H7 (cell line): ENCODE data around the gene FGD5. TPM values are rescaled to one million over a fixed set of nuclear protein-coding genes. Genes with fewer than 3 reads are reported as not detected.

Experiments
- DNase-seq: peaks from one replicate; pipeline ENCODE4 v3.0.0; 2012
- H3K27me3 ChIP-seq: 2 replicates; pipeline ENCODE4 v1.6.0; 2011; ENCODE audit warnings: mild to moderate bottlenecking, low read length; ENCODE audit not compliant: control insufficient read depth, insufficient read depth
- H3K36me3 ChIP-seq: replicated peaks from 2 replicates; pipeline ENCODE4 v1.5.1; 2011; ENCODE audit warnings: low read length; ENCODE audit not compliant: control insufficient read depth, insufficient read depth
- H3K4me3 ChIP-seq: 2 replicates; pipeline ENCODE4 v1.5.1; 2011; ENCODE audit warnings: low read depth, mild to moderate bottlenecking, control low read depth, low read length, moderate library complexity; ENCODE audit not compliant: insufficient read depth
- total RNA-seq: library from RNA; depleted of rRNA; stranded (reverse); fragments of >200 nt; shearing (Covaris generic); gene quantifications from 2 replicates; pipeline ENCODE4 v1.2.3, GENCODE V29; 2014; rRNA removed

The FGD5 gene
- total RNA-seq, 1 experiment from 2014 or later: 19.8 TPM

DNA sequence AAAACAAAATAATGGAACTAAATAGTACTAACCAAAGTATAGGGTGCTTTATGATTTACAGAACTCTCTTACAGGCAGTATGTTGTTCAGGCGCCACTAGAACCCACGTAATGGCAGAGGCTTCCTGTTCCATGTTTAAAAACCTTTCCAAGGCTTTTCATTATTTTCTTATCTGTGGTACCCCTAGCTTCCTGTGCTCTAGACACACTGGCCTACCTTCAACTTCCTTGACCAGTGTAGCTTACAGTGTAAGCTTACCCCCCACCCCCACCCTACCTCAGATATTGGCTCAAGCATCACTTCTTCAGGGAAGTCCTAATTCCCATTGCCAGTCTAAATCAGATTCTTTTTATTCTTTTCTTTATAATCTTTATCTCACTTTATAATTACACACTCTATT lies 131.5 kb downstream of the FGD5 start:
- Histone ChIP-seq H3K36me3 (peaks cover 6% of the 10 kb centered on the region), H3K4me3 (no peak overlapping the region), H3K27me3 (no peaks in the 10 kb centered on the region)
- no peak for DNase-seq

GRCh38 chr3:14957153-14957552 lies 138.4 kb downstream of the FGD5 start:
- Histone ChIP-seq H3K36me3 (peaks cover 2% of the 10 kb centered on the region), H3K4me3 (no peak overlapping the region), H3K27me3 (no peaks in the 10 kb centered on the region)
- DNase-seq: no peak

DNA sequence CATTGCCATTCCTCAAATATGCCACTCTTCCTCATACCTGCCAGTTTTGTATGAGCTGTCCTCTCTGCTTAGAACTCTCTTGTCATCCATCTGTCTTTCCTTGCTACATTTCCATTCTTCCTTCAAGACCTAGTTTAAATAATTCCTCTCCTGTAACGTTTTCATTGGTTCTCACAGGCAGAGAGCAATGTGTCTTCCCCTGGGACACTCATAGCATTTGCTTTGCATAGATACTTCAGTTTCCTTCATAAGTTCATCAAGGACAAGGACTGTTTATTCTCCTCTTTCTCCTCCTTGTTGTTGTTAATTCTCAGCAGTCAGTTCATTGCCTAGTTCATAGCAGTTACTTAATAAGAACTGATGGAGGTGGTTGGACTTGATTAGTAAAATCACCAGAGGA lies 139.2 kb downstream of the FGD5 start:
- DNase-seq: no peak
- no peak overlapping the region for H3K4me3 ChIP-seq
- no peaks in the 10 kb centered on the region for H3K27me3 ChIP-seq
- H3K36me3 ChIP-seq: peaks cover 2% of the 10 kb centered on the region

DNA sequence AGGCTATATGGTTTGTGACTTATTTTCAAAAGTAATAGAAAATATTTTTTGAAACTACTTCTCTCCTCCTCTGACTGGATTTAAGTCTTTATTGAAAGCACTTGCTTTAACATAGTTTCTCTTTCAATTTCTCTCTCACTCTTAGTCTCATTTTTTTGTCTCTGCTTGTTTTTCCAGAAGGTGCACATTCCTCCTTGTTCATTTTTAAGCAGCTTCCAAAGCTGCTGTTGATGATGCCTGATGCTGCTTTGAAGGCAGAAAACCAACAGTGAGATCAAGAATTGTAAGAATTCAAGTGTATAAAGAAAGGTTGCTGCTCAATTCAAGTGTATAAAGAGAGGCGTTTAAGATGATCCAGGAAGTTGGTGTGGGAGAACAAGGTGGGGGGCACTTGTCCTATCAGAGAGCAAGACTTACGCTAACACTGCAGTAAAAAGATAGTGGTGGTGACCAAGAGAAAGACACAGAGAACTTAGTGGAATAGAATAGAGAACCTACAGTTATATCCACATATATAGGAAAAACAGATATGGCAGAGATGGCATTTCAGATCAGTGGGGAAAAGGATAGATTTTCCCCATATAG lies 140.7 kb downstream of the FGD5 start:
- Histone ChIP-seq H3K4me3 (no peak overlapping the region), H3K27me3 (no peaks in the 10 kb centered on the region), H3K36me3 (peaks cover 2% of the 10 kb centered on the region)
- DNase-seq: no peak

- H3K4me3 ChIP-seq: no peak overlapping the region
- H3K27me3 ChIP-seq: no peaks in the 10 kb centered on the region
- DNase-seq: no peak
- peaks cover 5% of the 10 kb centered on the region for H3K36me3 ChIP-seq
Measured at GRCh38 chr3:14962762-14963161, 144.0 kb downstream of the FGD5 start.

GRCh38 chr3:14967285-14967684 lies 148.5 kb downstream of the FGD5 start:
- Histone ChIP-seq H3K27me3 (no peaks in the 10 kb centered on the region), H3K36me3 (peaks cover 3% of the 10 kb centered on the region; the same call in 1 of the 2 replicates), H3K4me3 (no peak overlapping the region)
- DNase-seq: no peak

DNA sequence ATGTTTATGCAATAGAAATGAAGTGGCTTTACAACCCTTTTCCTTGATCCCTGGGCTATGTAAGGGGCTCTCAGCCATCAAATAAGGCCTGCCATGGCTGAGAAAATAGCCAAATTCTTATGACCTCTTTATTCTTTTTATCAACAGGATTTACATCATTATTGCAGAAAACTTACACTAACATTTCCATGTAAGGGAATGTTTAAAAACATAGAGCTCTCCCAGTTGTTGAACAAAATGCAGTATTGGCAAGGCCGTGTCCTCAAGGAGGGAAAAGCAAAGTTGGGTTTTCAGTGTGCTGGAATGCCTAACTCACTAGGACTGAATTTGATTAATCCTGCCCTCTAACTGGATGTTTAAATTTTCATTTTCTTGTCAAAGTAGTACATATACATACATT lies 150.9 kb downstream of the FGD5 start:
- H3K36me3 ChIP-seq: peaks cover 7% of the 10 kb centered on the region
- H3K4me3 ChIP-seq: no peak overlapping the region
- no peak for DNase-seq
- H3K27me3 ChIP-seq: no peaks in the 10 kb centered on the region

DNA sequence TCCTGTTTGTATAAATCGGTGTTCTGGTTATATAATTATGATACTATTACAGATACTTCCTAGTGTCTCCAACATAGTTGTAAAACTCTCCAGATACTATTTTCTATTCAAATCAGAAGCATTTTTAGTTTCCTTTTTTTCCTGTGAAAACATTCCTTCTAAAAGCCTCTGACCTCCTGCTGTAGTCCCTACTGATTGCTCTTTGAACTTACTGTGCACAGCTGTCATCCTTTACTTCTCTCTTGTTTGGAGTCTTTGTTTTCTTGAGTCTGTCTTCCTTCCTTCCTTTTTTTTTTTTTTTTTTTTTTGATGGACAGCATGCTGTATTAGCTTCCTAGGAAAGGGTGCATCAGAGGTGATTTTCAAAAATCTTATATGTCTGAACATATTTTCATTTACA lies 157.6 kb downstream of the FGD5 start:
- Histone ChIP-seq H3K27me3 (no peaks in the 10 kb centered on the region), H3K4me3 (no peak overlapping the region), H3K36me3 (peaks cover 4% of the 10 kb centered on the region)
- no peak for DNase-seq

DNA sequence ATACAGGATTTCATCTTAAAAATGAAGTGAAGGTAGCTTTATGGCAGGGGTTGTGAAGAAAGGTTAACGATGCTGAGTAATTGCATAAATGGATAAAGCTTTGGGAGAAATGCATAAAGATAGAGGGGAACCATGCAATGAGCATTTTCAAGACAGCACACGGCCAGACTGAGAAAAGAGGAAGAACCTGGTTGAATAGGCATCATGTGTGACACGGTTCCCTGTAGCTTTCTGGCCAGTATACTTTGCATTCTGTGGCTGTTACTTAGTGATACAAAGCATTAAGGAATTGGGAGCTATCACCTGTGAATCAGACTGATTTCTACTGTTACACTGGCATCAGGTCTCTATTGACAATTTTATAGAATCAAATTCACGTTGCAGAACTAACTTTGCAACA lies 161.9 kb downstream of the FGD5 start:
- no peaks in the 10 kb centered on the region for H3K27me3 ChIP-seq
- H3K4me3 ChIP-seq: no peak overlapping the region
- no peak for DNase-seq
- H3K36me3 ChIP-seq: no peaks in the 10 kb centered on the region; the same call in 1 of the 2 replicates

Other genes starting within 250 kb of the FGD5 start
- gene CCDC174, start 167.2 kb upstream of the FGD5 start, total RNA-seq: 8.4 and 15.6 TPM in 2 replicates
- 0.04 and 0.07 TPM in 2 replicates for gene C3orf20, start 143.8 kb upstream of the FGD5 start, total RNA-seq
- gene NR2C2, start 128.6 kb downstream of the FGD5 start, total RNA-seq: 14.7 and 25.6 TPM in 2 replicates
- 22.0 and 25.8 TPM in 2 replicates for gene MRPS25, start 246.4 kb downstream of the FGD5 start, total RNA-seq